ENCODE measurements around the gene MAGI2.
A peak's percentile ranks its signal among the peaks of the same experiment; 100 is the strongest.

MAGI2 gene

DNA sequence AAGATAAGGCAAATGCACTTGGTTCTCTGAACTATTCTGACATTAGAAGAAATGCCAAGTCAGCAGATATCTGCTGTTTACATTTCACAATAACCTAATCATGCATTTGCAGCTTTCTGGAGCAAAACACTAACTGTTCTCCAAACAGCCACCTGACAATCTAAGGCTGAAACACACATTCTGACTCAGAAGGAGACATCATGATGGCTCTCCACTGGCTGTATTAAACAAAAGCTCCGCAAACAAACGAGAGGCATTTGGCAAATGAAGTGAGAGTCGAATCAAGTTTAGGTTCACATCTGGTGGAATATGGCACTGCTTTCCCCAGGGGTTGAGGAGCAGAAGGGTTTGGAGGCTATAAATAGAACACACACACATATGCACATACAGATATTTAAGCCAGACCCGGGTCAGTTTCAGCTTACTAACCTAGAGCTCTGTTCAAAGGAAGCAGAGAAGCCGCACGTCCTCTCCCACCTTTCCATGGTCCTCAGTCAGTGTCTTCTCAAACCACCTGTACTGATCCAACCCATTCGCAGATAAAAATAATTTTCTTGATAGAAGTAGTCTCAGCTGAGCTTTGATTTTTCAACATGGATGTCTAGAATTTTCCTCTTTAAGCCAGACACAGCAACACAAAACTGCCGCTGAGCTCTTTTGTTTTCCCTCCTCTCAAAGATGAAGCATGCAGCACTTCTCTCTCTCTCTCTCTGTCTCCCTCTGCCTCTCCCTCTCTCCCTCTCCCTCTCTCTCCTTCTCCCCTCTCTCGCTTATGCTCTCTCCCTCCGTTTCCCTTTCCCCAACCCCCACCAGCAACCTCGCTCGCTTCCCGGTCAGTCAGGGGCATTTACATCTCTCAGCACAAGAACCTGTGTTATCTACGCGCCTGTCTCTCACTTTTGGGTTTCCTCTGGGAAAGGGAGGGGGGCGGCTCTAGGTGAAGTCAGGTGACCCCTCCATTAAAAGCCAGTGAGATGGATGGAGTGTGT, 682.8 kb downstream of the MAGI2 start:
- H2AFZ ChIP-seq (ENCODE audit: low read depth, low read length) = peak overlapping the region; percentile 50
- peaks cover 18% of the 10 kb centered on the region for H3K4me1 ChIP-seq (ENCODE audit: insufficient read depth, low read length)
- H3K27me3 ChIP-seq (ENCODE audit: insufficient read depth, low read length) = no peaks in the 10 kb centered on the region
- H3K36me3 ChIP-seq (ENCODE audit: insufficient read depth, low read length) = no peaks in the 10 kb centered on the region
- peak overlapping the region; percentile 51 for H3K4me3 ChIP-seq (ENCODE audit: low read length)
- H3K9me3 ChIP-seq (ENCODE audit: low read length) = no peaks in the 10 kb centered on the region

DNA sequence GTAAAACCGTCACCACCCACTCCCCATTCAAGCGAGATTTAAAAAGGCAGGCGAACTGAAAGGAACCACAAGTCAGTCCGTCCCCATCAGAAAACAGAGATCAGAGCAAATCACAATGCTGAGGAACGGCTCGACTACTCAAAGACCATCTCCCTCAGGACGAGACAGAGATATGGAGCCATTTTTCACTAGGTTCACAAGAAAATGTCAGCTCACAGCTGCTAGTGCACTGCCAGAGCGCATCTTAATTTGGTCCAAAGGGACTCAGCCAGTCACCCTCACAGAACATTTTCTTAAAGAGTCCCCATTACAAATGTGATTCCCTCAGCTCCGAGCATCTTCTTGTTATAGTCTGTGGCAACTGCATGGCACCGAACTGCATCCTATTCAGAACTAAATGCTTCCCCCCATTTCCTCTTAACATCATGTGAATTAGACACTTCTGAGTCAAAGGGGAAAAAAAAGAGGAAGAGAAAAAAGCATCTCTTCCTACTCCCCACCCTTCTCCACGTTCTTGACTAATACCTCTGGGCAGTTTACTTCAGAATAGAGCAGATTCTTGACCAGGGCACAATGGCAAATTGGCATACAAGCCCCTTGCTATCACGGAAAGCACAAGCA, 683.9 kb downstream of the MAGI2 start:
- peak overlapping the region; percentile 51 for H3K4me3 ChIP-seq (ENCODE audit: low read length)
- peaks cover 18% of the 10 kb centered on the region for H3K4me1 ChIP-seq (ENCODE audit: insufficient read depth, low read length)
- no peaks in the 10 kb centered on the region for H3K9me3 ChIP-seq (ENCODE audit: low read length)
- H3K36me3 ChIP-seq (ENCODE audit: insufficient read depth, low read length) = no peaks in the 10 kb centered on the region
- peak overlapping the region; percentile 50 for H2AFZ ChIP-seq (ENCODE audit: low read depth, low read length)
- H3K27me3 ChIP-seq (ENCODE audit: insufficient read depth, low read length) = no peaks in the 10 kb centered on the region

GRCh38 chr7:78768859-78769258, 684.6 kb downstream of the MAGI2 start:
- peaks cover 18% of the 10 kb centered on the region for H3K4me1 ChIP-seq (ENCODE audit: insufficient read depth, low read length)
- no peaks in the 10 kb centered on the region for H3K9me3 ChIP-seq (ENCODE audit: low read length)
- H3K4me3 ChIP-seq (ENCODE audit: low read length) = peak overlapping the region; percentile 51
- peak overlapping the region; percentile 50 for H2AFZ ChIP-seq (ENCODE audit: low read depth, low read length)
- H3K27me3 ChIP-seq (ENCODE audit: insufficient read depth, low read length) = no peaks in the 10 kb centered on the region
- no peaks in the 10 kb centered on the region for H3K36me3 ChIP-seq (ENCODE audit: insufficient read depth, low read length)

DNA sequence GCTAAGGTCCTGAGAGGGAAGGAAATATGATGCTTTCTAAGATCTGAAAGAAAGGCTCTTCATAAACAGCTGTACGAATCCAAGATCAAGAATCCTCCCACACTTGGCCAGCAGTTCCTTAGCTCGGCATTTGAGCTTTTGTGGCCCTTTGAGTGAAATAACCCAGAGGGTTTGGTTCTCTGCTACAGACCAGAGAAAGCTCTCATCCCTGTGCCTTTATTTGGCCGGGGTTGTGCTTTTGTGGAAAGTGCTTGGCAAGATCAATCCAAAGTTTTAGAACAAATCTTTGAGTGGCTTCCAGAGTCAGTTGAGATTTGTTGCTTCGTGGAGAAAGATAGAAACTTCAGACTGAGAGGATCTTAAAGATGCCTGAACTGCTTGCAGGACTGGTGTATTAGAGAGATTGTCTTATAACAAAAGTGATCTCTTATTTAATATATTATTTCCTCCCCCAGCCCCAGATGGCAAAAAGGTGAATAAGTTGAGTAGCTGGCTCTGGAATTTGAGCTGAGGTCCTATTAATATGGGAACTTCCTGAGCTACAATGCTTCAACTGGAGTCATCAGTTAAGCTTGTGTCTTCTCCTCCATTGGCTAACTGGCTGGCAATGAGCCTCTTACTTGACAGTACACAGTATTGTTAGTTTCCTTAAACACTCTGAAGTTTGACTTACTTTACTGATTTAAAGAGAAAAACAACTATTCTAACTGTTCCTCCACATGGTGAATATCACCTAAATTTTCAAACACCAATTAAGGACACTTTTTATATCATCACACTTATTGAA, 687.3 kb downstream of the MAGI2 start:
- peaks cover 2% of the 10 kb centered on the region for H3K9me3 ChIP-seq (ENCODE audit: low read length)
- H3K4me3 ChIP-seq (ENCODE audit: low read length) = no peak overlapping the region
- peaks cover 14% of the 10 kb centered on the region for H3K4me1 ChIP-seq (ENCODE audit: insufficient read depth, low read length)
- no peaks in the 10 kb centered on the region for H3K36me3 ChIP-seq (ENCODE audit: insufficient read depth, low read length)
- H2AFZ ChIP-seq (ENCODE audit: low read depth, low read length) = no peak overlapping the region
- no peaks in the 10 kb centered on the region for H3K27me3 ChIP-seq (ENCODE audit: insufficient read depth, low read length)

DNA sequence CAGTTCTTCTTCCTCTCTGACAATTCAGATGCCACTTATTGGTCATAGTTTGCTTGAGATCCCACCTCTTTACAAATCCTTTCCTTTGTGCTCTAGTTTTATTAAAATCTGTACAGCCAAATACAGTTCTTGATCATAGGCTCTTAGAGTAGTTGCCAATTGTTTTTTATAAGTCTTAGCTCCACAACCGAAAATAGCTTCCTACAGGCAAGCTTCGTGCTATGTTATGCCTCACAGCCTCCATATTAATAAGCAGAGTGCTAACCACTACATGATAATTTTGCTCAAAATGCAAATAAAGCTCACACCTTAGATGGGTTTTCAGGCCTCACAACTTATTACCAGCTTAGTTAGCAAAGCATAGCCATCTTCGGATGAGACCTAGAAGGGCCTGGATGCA, 688.9 kb downstream of the MAGI2 start:
- no peaks in the 10 kb centered on the region for H3K36me3 ChIP-seq (ENCODE audit: insufficient read depth, low read length)
- no peaks in the 10 kb centered on the region for H3K27me3 ChIP-seq (ENCODE audit: insufficient read depth, low read length)
- peaks cover 5% of the 10 kb centered on the region for H3K4me1 ChIP-seq (ENCODE audit: insufficient read depth, low read length)

GRCh38 chr7:78762625-78763024, 690.8 kb downstream of the MAGI2 start:
- H2AFZ ChIP-seq (ENCODE audit: low read depth, low read length) = no peak overlapping the region
- no peak overlapping the region for H3K4me3 ChIP-seq (ENCODE audit: low read length)
- no peaks in the 10 kb centered on the region for H3K4me1 ChIP-seq (ENCODE audit: insufficient read depth, low read length)
- no peaks in the 10 kb centered on the region for H3K36me3 ChIP-seq (ENCODE audit: insufficient read depth, low read length)
- H3K27me3 ChIP-seq (ENCODE audit: insufficient read depth, low read length) = no peaks in the 10 kb centered on the region
- H3K9me3 ChIP-seq (ENCODE audit: low read length) = peaks cover 2% of the 10 kb centered on the region

More for the DNA sequence above, 688.9 kb downstream of the MAGI2 start:
- Histone ChIP-seq H2AFZ (ENCODE audit: low read depth, low read length) (no peak overlapping the region), H3K4me3 (ENCODE audit: low read length) (no peak overlapping the region), H3K9me3 (ENCODE audit: low read length) (peaks cover 2% of the 10 kb centered on the region)

DNA sequence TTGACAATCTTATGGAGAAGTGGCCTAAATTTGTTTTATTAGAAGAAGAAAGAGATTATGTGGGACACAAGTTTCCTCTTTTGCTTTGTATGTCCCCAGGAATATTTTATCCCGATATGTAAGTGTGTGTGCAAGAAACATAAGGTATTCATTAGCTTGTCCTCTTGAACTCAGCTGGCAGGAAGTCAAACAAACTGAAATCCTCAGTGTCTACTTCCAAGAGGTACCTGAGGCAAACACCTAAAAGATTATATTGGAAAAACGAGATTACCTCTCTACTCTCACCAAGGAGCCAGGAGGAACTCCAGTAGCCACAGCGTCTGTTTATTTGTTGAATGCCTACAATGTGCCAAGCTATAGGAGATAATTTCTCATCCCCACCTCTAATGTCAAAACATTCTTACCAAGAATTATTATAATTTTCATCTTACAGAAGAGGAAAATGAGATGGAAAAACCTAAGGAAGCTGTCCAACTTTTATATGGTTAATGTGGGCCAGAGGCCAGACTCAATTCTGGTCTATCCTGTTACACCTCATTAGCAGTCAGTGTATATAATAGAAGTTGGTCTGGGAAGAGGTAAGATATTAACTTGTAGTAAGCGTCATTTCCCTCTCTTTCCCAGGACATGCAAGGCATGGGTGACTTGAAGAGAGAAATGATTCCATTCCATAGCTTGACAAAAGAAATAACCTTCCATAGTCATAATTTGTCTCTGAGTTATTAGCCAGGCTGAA, 692.7 kb downstream of the MAGI2 start:
- no peak overlapping the region for H3K4me3 ChIP-seq (ENCODE audit: low read length)
- H3K9me3 ChIP-seq (ENCODE audit: low read length) = peaks cover 2% of the 10 kb centered on the region
- H3K36me3 ChIP-seq (ENCODE audit: insufficient read depth, low read length) = no peaks in the 10 kb centered on the region
- no peaks in the 10 kb centered on the region for H3K4me1 ChIP-seq (ENCODE audit: insufficient read depth, low read length)
- H3K27me3 ChIP-seq (ENCODE audit: insufficient read depth, low read length) = no peaks in the 10 kb centered on the region
- H2AFZ ChIP-seq (ENCODE audit: low read depth, low read length) = no peak overlapping the region

GRCh38 chr7:78752554-78752953, 700.9 kb downstream of the MAGI2 start:
- H3K9me3 ChIP-seq (ENCODE audit: low read length) = no peaks in the 10 kb centered on the region
- no peaks in the 10 kb centered on the region for H3K36me3 ChIP-seq (ENCODE audit: insufficient read depth, low read length)
- H3K27me3 ChIP-seq (ENCODE audit: insufficient read depth, low read length) = no peaks in the 10 kb centered on the region
- H3K4me3 ChIP-seq (ENCODE audit: low read length) = no peak overlapping the region
- H2AFZ ChIP-seq (ENCODE audit: low read depth, low read length) = no peak overlapping the region
- no peaks in the 10 kb centered on the region for H3K4me1 ChIP-seq (ENCODE audit: insufficient read depth, low read length)

- Histone ChIP-seq H3K36me3 (ENCODE audit: insufficient read depth, low read length) (no peaks in the 10 kb centered on the region), H3K27me3 (ENCODE audit: insufficient read depth, low read length) (no peaks in the 10 kb centered on the region), H2AFZ (ENCODE audit: low read depth, low read length) (no peak overlapping the region), H3K4me3 (ENCODE audit: low read length) (no peak overlapping the region), H3K4me1 (ENCODE audit: insufficient read depth, low read length) (no peaks in the 10 kb centered on the region), H3K9me3 (ENCODE audit: low read length) (no peaks in the 10 kb centered on the region)
These were observed 702.2 kb downstream of the MAGI2 start for GRCh38 chr7:78751253-78751652.

GRCh38 chr7:78749052-78749746, 704.3 kb downstream of the MAGI2 start:
- no peaks in the 10 kb centered on the region for H3K36me3 ChIP-seq (ENCODE audit: insufficient read depth, low read length)
- H3K4me3 ChIP-seq (ENCODE audit: low read length) = no peak overlapping the region
- H3K4me1 ChIP-seq (ENCODE audit: insufficient read depth, low read length) = no peaks in the 10 kb centered on the region
- H3K27me3 ChIP-seq (ENCODE audit: insufficient read depth, low read length) = no peaks in the 10 kb centered on the region
- no peak overlapping the region for H2AFZ ChIP-seq (ENCODE audit: low read depth, low read length)
- H3K9me3 ChIP-seq (ENCODE audit: low read length) = no peaks in the 10 kb centered on the region

GRCh38 chr7:78747592-78747991, 705.9 kb downstream of the MAGI2 start:
- H3K36me3 ChIP-seq (ENCODE audit: insufficient read depth, low read length) = no peaks in the 10 kb centered on the region
- no peaks in the 10 kb centered on the region for H3K9me3 ChIP-seq (ENCODE audit: low read length)
- H3K4me3 ChIP-seq (ENCODE audit: low read length) = no peak overlapping the region
- H2AFZ ChIP-seq (ENCODE audit: low read depth, low read length) = no peak overlapping the region
- no peaks in the 10 kb centered on the region for H3K27me3 ChIP-seq (ENCODE audit: insufficient read depth, low read length)
- H3K4me1 ChIP-seq (ENCODE audit: insufficient read depth, low read length) = no peaks in the 10 kb centered on the region

- Histone ChIP-seq H3K9me3 (ENCODE audit: low read length) (no peaks in the 10 kb centered on the region), H3K36me3 (ENCODE audit: insufficient read depth, low read length) (no peaks in the 10 kb centered on the region), H3K4me3 (ENCODE audit: low read length) (no peak overlapping the region), H2AFZ (ENCODE audit: low read depth, low read length) (no peak overlapping the region), H3K27me3 (ENCODE audit: insufficient read depth, low read length) (no peaks in the 10 kb centered on the region), H3K4me1 (ENCODE audit: insufficient read depth, low read length) (no peaks in the 10 kb centered on the region)
These were observed 707.2 kb downstream of the MAGI2 start for GRCh38 chr7:78746301-78746700.
